Measurements from ENCODE around the gene HIP1R.
"Not testable (repeated sequence)": the region's sequence is repeated elsewhere in the genome, so short reads cannot be mapped to it uniquely, and the experiment has no call there.

The HIP1R gene

GRCh38 chr12:122793685-122794106 is 41.6 kb upstream of the HIP1R start:
- H3K4me3 ChIP-seq (ENCODE audit: low read depth, low read length), result no peak overlapping the region
- TF ChIP-seq MAX (IDR thresholded peaks at IDR 0.05; ENCODE audit: low read depth, low read length), result no peak
- no peak for TF ChIP-seq POLR2A (IDR thresholded peaks at IDR 0.05; ENCODE audit: extremely low read depth, insufficient read length)
- peak; percentile 64 for TF ChIP-seq CTCF (IDR thresholded peaks at IDR 0.05; ENCODE audit: low read depth, low read length)
- TF ChIP-seq MYC (IDR thresholded peaks at IDR 0.05; ENCODE audit: low read depth, low read length), result no peak
- DNase-seq (ENCODE audit: low read depth), result peak; percentile 80

- DNase-seq (ENCODE audit: low read depth), result no peak
- H3K4me3 ChIP-seq (ENCODE audit: low read depth, low read length), result no peak overlapping the region
- TF ChIP-seq CTCF (IDR thresholded peaks at IDR 0.05; ENCODE audit: low read depth, low read length) (no peak), MAX (IDR thresholded peaks at IDR 0.05; ENCODE audit: low read depth, low read length) (no peak), MYC (IDR thresholded peaks at IDR 0.05; ENCODE audit: low read depth, low read length) (no peak), POLR2A (IDR thresholded peaks at IDR 0.05; ENCODE audit: extremely low read depth, insufficient read length) (no peak)
These were observed 39.5 kb upstream of the HIP1R start for GRCh38 chr12:122795807-122796206.

GRCh38 chr12:122799641-122800243 is 35.5 kb upstream of the HIP1R start:
- no peak overlapping the region for H3K4me3 ChIP-seq (ENCODE audit: low read depth, low read length)
- peak; percentile 34 for DNase-seq (ENCODE audit: low read depth)
- TF ChIP-seq CTCF (IDR thresholded peaks at IDR 0.05; ENCODE audit: low read depth, low read length) (no peak), POLR2A (IDR thresholded peaks at IDR 0.05; ENCODE audit: extremely low read depth, insufficient read length) (no peak), MAX (IDR thresholded peaks at IDR 0.05; ENCODE audit: low read depth, low read length) (peak; percentile 34; the same call in 1 of the 2 replicates)

- DNase-seq (ENCODE audit: low read depth), result no peak
- H3K4me3 ChIP-seq (ENCODE audit: low read depth, low read length), result no peak overlapping the region
- no peak for TF ChIP-seq CTCF (IDR thresholded peaks at IDR 0.05; ENCODE audit: low read depth, low read length)
- TF ChIP-seq MAX (IDR thresholded peaks at IDR 0.05; ENCODE audit: low read depth, low read length), result no peak
- TF ChIP-seq MYC (IDR thresholded peaks at IDR 0.05; ENCODE audit: low read depth, low read length), result no peak
- no peak for TF ChIP-seq POLR2A (IDR thresholded peaks at IDR 0.05; ENCODE audit: extremely low read depth, insufficient read length)
These were observed 31.3 kb upstream of the HIP1R start for GRCh38 chr12:122803937-122804336.

GRCh38 chr12:122804957-122805356 is 30.3 kb upstream of the HIP1R start:
- DNase-seq (ENCODE audit: low read depth); H3K4me3 ChIP-seq (ENCODE audit: low read depth, low read length): not testable (repeated sequence)

GRCh38 chr12:122807651-122808050 is 27.6 kb upstream of the HIP1R start:
- TF ChIP-seq POLR2A (IDR thresholded peaks at IDR 0.05; ENCODE audit: extremely low read depth, insufficient read length), result no peak
- no peak for TF ChIP-seq MYC (IDR thresholded peaks at IDR 0.05; ENCODE audit: low read depth, low read length)
- no peak for TF ChIP-seq CTCF (IDR thresholded peaks at IDR 0.05; ENCODE audit: low read depth, low read length)
- no peak for TF ChIP-seq MAX (IDR thresholded peaks at IDR 0.05; ENCODE audit: low read depth, low read length)
- DNase-seq (ENCODE audit: low read depth), result no peak
- no peak overlapping the region for H3K4me3 ChIP-seq (ENCODE audit: low read depth, low read length)
